AG04449 (cell line): ENCODE measurements around the gene ENO3.

ENCODE experiments used
- CTCF ChIA-PET: fragments of 350-600 bp; formaldehyde crosslinking; extraction: SDS; loops from one replicate; lab custom pipeline; 2021; ENCODE audit warnings: antibody characterized with exemption; lab: Yijun Ruan, JAX
- POLR2A ChIA-PET: fragments of 400-600, 350-600 bp; formaldehyde crosslinking; extraction: SDS; loops from one replicate; lab custom pipeline; 2020; ENCODE audit warnings: antibody characterized with exemption, inconsistent platforms; lab: Yijun Ruan, JAX
- DNase-seq: peaks from one replicate; pipeline ENCODE4 v3.0.0-alpha.2; 2010; ENCODE audit warnings: low read depth, low spot score
- H3K4me3 ChIP-seq: 2 replicates; pipeline ENCODE4 v1.5.1; 2011; ENCODE audit warnings: low read depth, mild to moderate bottlenecking, control low read depth, low read length
- TF ChIP-seq, protein P1 (sequence below): IDR thresholded peaks from one replicate; pipeline ENCODE4 v1.5.1; 2011; ENCODE audit warnings: mild to moderate bottlenecking, moderate library complexity, low read length, control low read depth, inconsistent platforms; ENCODE audit not compliant: insufficient read depth; ENCODE audit errors: missing control alignments

ENO3 gene

DNA sequence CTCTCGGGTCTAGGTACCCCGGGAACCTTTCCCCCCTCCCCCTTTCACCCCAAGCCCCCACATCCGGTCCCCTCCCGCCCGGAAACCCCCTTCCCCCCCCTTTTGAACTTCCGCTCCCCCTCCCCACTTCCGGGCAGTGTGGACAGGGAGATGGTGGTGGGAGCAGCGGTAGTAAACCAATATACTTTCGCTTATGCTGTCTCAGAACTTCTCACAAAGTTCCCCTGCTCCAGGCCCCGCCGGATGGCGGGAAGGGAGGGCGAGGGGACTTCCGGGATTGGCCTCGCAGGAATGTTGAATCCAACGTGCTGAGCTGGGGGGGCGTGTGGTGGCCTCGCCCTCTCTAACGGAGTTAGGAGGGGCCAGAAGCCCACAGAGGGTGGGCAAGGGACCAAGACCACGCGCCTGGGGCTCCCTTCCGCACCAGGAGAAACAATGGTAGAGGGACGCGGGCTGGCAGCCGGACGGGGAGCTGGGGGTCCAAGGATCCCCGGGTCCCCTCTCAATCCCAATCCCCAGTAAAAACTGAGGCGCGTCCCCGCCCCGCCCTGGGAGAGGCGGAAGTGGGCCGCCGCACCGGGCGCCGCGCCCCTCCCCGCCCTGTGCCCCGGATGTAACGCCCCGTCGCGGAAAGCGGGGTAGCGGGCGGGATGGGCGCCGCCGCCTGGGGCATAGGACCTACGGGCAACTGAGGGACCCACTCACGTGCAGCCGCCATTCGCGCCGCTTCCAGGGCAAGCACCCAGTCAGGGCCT, 3.3 kb upstream of the ENO3 start:
- DNase-seq: no peak
- TF ChIP-seq, protein P1, sequence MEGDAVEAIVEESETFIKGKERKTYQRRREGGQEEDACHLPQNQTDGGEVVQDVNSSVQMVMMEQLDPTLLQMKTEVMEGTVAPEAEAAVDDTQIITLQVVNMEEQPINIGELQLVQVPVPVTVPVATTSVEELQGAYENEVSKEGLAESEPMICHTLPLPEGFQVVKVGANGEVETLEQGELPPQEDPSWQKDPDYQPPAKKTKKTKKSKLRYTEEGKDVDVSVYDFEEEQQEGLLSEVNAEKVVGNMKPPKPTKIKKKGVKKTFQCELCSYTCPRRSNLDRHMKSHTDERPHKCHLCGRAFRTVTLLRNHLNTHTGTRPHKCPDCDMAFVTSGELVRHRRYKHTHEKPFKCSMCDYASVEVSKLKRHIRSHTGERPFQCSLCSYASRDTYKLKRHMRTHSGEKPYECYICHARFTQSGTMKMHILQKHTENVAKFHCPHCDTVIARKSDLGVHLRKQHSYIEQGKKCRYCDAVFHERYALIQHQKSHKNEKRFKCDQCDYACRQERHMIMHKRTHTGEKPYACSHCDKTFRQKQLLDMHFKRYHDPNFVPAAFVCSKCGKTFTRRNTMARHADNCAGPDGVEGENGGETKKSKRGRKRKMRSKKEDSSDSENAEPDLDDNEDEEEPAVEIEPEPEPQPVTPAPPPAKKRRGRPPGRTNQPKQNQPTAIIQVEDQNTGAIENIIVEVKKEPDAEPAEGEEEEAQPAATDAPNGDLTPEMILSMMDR: no peak
- CTCF ChIA-PET: interaction anchor here (1.2 to 1.6 kb wide), 2 partner anchors 38 to 40 kb away, joined by 4 to 6 read pairs; partner anchors contain the start of gene CAMTA2
- POLR2A ChIA-PET: interaction anchor here (0.6 to 6.9 kb wide), 6 partner anchors 7 to 135 kb away, joined by 3 to 119 read pairs (median 6); partner anchors contain the start of genes CAMTA2, INCA1, KIF1C and RNF167
- H3K4me3 ChIP-seq: peak overlapping the region; percentile 99

DNA sequence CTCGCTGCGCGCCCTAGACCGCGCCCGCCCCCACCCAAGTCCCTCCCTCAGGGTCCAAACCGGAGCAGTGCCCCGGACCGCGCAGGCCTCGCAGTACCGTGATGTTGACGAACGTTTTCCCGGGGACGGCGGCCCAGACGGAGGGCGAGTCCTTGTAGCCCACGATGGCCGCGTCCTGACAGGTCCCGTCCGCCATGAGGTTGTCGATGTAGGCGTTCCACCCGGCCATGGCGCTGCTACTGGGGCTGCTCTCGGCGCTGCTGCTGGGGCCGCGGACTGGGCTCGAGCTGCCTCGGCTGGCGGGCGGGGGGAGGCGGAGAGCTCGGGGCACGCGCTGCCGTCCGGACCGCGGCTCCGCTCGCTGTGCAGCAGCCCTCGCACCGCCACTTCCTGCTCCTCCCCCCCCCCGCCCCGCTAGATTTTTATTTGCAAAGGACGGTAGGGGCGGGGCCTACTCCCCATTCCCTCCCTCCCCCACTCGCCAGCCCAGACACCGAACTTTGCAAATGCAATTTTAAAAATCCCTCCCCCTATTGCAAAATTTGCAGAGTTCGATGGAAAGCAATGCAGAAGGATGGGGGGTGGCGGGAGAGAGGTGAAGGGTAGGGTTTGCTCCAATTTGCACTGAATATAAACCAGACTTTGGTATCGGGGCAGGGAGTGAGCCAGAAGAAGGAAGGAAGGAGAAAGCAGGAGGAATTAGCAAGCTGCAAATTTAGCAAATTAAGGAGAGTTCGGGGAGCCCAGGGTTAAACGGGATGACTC, 2.6 kb upstream of the ENO3 start, which contains the start of gene PFN1:
Gene PFN1, minus strand, starts transcription at position 365 of the 765 bp plus-strand sequence. Its CDS starts 136 bp downstream, at position 229.
- DNase-seq: peak; percentile 63
- CTCF ChIA-PET: interaction anchor here (1.6 kb wide), 1 partner anchor 40 kb away, joined by 4 read pairs; the partner anchor contains the start of gene CAMTA2
- POLR2A ChIA-PET: interaction anchor here (0.6 to 6.9 kb wide), 7 partner anchors 8 to 136 kb away, joined by 3 to 119 read pairs (median 5); partner anchors contain the start of genes CAMTA2, INCA1, KIF1C and RNF167
- TF ChIP-seq, protein P1: no peak
- peak within 1 kb of the TSS; percentile 99 for H3K4me3 ChIP-seq

DNA sequence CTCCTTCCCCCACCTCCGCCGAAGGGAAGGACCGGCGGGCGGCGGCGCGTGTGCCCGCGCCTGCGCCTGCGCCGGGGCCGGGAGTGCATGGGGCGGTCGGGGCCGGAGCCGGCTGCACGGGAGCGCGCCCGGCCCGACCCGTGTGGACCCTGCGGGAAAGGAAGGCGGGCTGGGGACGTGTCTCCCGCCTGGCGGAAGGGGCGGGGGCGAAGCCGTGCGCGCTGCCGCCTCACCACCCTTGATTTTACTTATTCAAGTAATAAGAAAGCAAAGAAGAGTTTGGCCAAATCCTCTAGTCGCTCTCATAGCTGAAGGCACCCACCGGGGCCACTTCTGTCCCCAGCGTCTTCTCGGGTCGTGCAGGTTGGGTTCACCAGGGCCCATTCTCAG, 2.0 kb upstream of the ENO3 start:
- POLR2A ChIA-PET: interaction anchor here (0.6 to 6.9 kb wide), 6 partner anchors 8 to 59 kb away, joined by 3 to 119 read pairs (median 7); partner anchors contain the start of genes CAMTA2, INCA1, KIF1C and RNF167
- CTCF ChIA-PET: interaction anchor here (1.6 kb wide), 1 partner anchor 39 kb away, joined by 4 read pairs; the partner anchor contains the start of gene CAMTA2
- DNase-seq: peak; percentile 38
- TF ChIP-seq, protein P1: no peak
- peak overlapping the region; percentile 99 for H3K4me3 ChIP-seq

DNA sequence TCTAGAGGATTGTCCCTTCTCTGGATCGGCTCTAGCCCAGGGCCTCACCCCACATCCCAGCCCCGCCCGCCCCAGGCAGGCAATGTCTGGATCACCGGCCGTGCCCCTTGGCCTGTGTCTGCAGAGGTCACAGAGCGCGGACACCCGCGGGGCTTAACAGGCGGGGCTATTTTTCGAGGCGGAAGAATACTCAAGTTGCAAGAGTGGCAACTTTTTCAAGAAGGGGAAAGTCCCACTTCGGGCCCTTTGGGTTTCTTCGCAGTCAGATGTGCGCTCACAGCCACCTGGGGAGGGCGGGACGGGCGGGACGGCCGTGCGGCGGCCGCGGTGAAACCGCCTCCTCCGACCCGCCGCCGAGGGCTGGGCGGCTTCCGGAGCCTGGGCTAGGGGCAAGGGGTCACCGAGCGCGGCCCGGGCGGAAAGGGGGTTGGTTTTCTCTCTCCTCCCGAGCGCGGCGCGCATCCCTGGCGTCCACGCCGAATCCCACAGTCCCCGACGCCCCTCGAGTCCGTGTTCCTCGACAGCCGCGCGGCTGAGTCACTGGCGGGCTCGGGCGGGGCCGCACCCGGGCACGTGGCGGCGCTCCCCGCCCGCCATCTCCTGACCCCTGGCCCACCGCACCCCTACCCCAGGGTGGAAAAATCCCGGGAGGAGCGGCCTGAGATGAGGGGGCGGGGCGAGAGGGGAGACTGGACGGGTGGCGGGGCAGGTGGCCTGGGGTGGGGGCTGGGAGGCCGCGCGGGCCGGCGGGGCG, 1.4 kb upstream of the ENO3 start:
- peak overlapping the region; percentile 99 for H3K4me3 ChIP-seq
- ChIA-PET CTCF (interaction anchor here (1.6 kb wide), 1 partner anchor 38 kb away, joined by 4 read pairs; the partner anchor contains the start of gene CAMTA2), POLR2A (interaction anchor here (1.5 to 6.9 kb wide), 4 partner anchors 8 to 17 kb away, joined by 5 to 119 read pairs (median 80); partner anchors contain the start of genes RNF167, SLC25A11 and SPAG7)
- no peak for DNase-seq
- TF ChIP-seq, protein P1: no peak

DNA sequence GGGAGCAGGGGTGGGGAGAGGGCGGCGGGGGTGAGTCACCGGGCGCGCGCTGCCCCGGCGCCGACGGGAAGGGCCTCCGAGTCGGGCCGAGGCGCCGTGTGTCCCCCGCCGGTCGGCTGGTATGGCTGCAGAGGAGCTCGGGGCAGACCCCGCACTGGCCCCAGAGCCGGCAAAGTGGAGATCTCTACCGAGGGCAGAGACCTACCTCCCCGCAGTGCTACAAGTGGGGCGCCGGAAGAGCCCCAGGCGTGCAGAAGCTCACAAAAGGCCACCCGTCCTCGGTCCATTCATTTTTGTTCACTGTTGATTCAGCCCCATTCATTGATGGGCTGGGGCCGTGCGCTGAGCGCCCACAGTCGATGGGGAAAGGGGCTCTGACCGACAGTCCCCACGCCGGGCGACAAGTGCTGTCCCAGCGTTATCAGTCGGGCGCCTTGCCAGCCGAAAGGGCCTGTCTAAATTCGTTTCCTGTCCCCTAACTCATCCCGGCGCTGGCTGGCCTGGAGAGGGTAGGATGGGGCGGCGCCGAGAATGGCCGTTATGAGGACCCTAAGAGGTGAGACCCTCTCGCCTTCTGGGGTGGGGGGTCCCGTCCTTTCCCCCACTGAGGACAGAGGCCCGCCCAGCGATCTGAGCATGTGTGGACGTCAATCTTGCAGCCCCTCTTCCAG, 709 bp upstream of the ENO3 start:
- DNase-seq: no peak
- ChIA-PET POLR2A (interaction anchor here (6.2 to 6.6 kb wide), 2 partner anchors 10 to 15 kb away, joined by 49 to 112 read pairs; partner anchors contain the start of genes RNF167, SLC25A11 and SPAG7), CTCF (interaction anchor here (2.4 kb wide), 1 partner anchor 17 kb away, joined by 11 read pairs; the partner anchor contains the start of gene SPAG7)
- TF ChIP-seq, protein P1: no peak
- peak overlapping the region; percentile 48 for H3K4me3 ChIP-seq
